HepG2 (cell line): ENCODE data around the gene DQX1. TPM values are rescaled to one million over a fixed set of nuclear protein-coding genes. Genes with fewer than 3 reads are reported as not detected.

Experiments
- ATAC-seq: fragments of 200-7000 bp; cut with Tn5 transposase; 3 replicates; pipeline ENCODE4 v1.9.1; 2020; ENCODE audit warnings: mild to moderate bottlenecking, moderate library complexity
- BruUV-seq: library from RNA; stranded (reverse); fragments of 400-500 nt; replicated peaks from 2 replicates; lab custom pipeline; 2021; lab: Mats Ljungman, UMichigan
- CTCF ChIA-PET: fragments of 300-600 bp; formaldehyde crosslinking; extraction: SDS; loops from one replicate; lab custom pipeline; 2021; ENCODE audit warnings: low total read pairs, inconsistent platforms, low intra/inter-chr PET ratio; lab: Yijun Ruan, JAX
- POLR2A ChIA-PET: fragments of 350-600 bp; sonication (Branson Sonifier 250); formaldehyde crosslinking; loops from one replicate; lab custom pipeline; 2020; ENCODE audit warnings: antibody characterized with exemption, inconsistent platforms; lab: Yijun Ruan, JAX
- DNase-seq: peaks from one replicate; pipeline ENCODE4 v3.0.0-alpha.2; 2015; ENCODE audit warnings: low spot score
- FAIRE-seq: peaks from 3 replicates; lab custom pipeline; 2011; peaks lifted over from hg19 to GRCh38; lab: Jason Lieb, UNC
- H2AFZ ChIP-seq: one replicate; pipeline ENCODE4 v1.6.1; 2011; ENCODE audit warnings: low read length, inconsistent platforms
- H3K27ac ChIP-seq: fragments of 300-600 bp; 3 replicates; pipeline ENCODE4 v1.8.0; 2011; ENCODE audit warnings: mixed run types, mild to moderate bottlenecking, mixed read lengths, low read length, inconsistent platforms; ENCODE audit not compliant: insufficient read depth; ENCODE audit errors: extremely low read length
- H3K27me3 ChIP-seq, 2 experiments: fragments of 200-600 bp in 1 of 2; 2 replicates in 1 of 2; 3 replicates in 1 of 2; pipeline versions ENCODE4 v1.6.0 to v1.8.0; 2011; ENCODE audit warnings: low read length in 2 of 2, mild to moderate bottlenecking in 2 of 2, moderate library complexity in 2 of 2, inconsistent platforms in 1 of 2; ENCODE audit not compliant: insufficient read depth in 2 of 2, control insufficient read depth in 1 of 2
- H3K36me3 ChIP-seq, 2 experiments: fragments of 200-600 bp in 1 of 2; replicated peaks in 1 of 2; 2 replicates in 1 of 2; 3 replicates in 1 of 2; pipeline versions ENCODE4 v1.5.1 to v1.8.0; 2011; ENCODE audit warnings: low read length in 2 of 2, inconsistent platforms in 1 of 2; ENCODE audit not compliant: insufficient read depth in 2 of 2, control insufficient read depth in 1 of 2
- H3K4me1 ChIP-seq: 2 replicates; pipeline ENCODE4 v1.5.1; 2012; ENCODE audit warnings: low read length, inconsistent platforms; ENCODE audit not compliant: insufficient read depth
- H3K4me2 ChIP-seq: 2 replicates; pipeline ENCODE4 v1.6.0; 2011; ENCODE audit warnings: low read depth, low read length, inconsistent platforms
- H3K4me3 ChIP-seq, 3 experiments: fragments of 200-600 bp in 1 of 3; sonication (generic), shearing (Covaris generic) in 1 of 3; replicated peaks in 1 of 3; 2 replicates each; pipeline ENCODE4 v1.5.1; 2011 to 2016; ENCODE audit warnings: low read length in 3 of 3, inconsistent platforms in 2 of 3, low read depth in 2 of 3, mild to moderate bottlenecking in 2 of 3, control low read depth in 1 of 3, mixed read lengths in 1 of 3; ENCODE audit not compliant: insufficient read depth in 1 of 3
- H3K79me2 ChIP-seq: one replicate; pipeline ENCODE4 v1.6.1; 2011; ENCODE audit warnings: low read length, inconsistent platforms; ENCODE audit not compliant: insufficient read depth
- H3K9ac ChIP-seq: 2 replicates; pipeline ENCODE4 v1.6.0; 2011; ENCODE audit warnings: mild to moderate bottlenecking, low read depth, low read length, inconsistent platforms; ENCODE audit not compliant: insufficient read depth
- H3K9me3 ChIP-seq: 2 replicates; pipeline ENCODE4 v1.5.1; 2012; ENCODE audit warnings: mild to moderate bottlenecking, low read length
- H4K20me1 ChIP-seq: 2 replicates; pipeline ENCODE4 v1.6.0; 2011; ENCODE audit warnings: inconsistent platforms, mild to moderate bottlenecking, low read length, moderate library complexity; ENCODE audit not compliant: insufficient read depth
- ARID4A ChIP-seq: sonication (generic); formaldehyde crosslinking; IDR thresholded peaks from 2 replicates; pipeline ENCODE4 v1.5.0; 2020; ENCODE audit warnings: mild to moderate bottlenecking, missing genetic modification reagents, borderline replicate concordance
- KLF9 ChIP-seq: IDR thresholded peaks from 2 replicates; pipeline ENCODE4 v1.6.1; 2016; ENCODE audit warnings: low read depth
- NCOR1 ChIP-seq: fragments of 200-600 bp; sonication (generic); IDR thresholded peaks from 2 replicates; pipeline ENCODE4 v1.7.0; 2017; ENCODE audit warnings: antibody characterized with exemption, low read length, borderline replicate concordance
- NFKB2 ChIP-seq: sonication (generic); formaldehyde crosslinking; IDR thresholded peaks from 2 replicates; pipeline ENCODE4 v1.4.0; 2020; ENCODE audit warnings: missing genetic modification reagents, borderline replicate concordance
- SATB2 ChIP-seq: sonication (generic); formaldehyde crosslinking; IDR thresholded peaks from 2 replicates; pipeline ENCODE4 v1.5.0; 2020; ENCODE audit warnings: missing genetic modification reagents
- SMARCC2 ChIP-seq: fragments of 450-650 bp; IDR thresholded peaks from 2 replicates; pipeline ENCODE4 v1.6.1; 2017; ENCODE audit warnings: antibody characterized with exemption, mild to moderate bottlenecking
- TCF12 ChIP-seq, 2 experiments: fragments of 450-650 bp in 1 of 2; sonication (generic) in 1 of 2; formaldehyde crosslinking in 1 of 2; IDR thresholded peaks; 2 replicates each; pipeline versions ENCODE4 v1.6.1 to v1.8.0; 2017 to 2022; ENCODE audit warnings: antibody characterized with exemption in 1 of 2, mild to moderate bottlenecking in 1 of 2, missing genetic modification reagents in 1 of 2, moderate library complexity in 1 of 2
- ZMYM2 ChIP-seq: sonication (generic); formaldehyde crosslinking; IDR thresholded peaks from 2 replicates; pipeline ENCODE4 v1.8.0; 2022; ENCODE audit warnings: mild to moderate bottlenecking, missing genetic modification reagents
- ZNF782 ChIP-seq: sonication (generic); formaldehyde crosslinking; IDR thresholded peaks from 2 replicates; pipeline ENCODE4 v1.4.0; 2020; ENCODE audit warnings: missing genetic modification reagents, mild to moderate bottlenecking, borderline replicate concordance
- ZNF816 ChIP-seq: sonication (generic); formaldehyde crosslinking; IDR thresholded peaks from 2 replicates; pipeline ENCODE4 v1.8.0; 2022; ENCODE audit warnings: missing genetic modification reagents, mild to moderate bottlenecking, borderline replicate concordance
- WGBS: methylation state at CpG from one replicate; pipeline ENCODE4 v1.1.6; 2017; ENCODE audit warnings: low lambda C conversion rate; 5-methylcytosine and 5-hydroxymethylcytosine counted together
- in situ Hi-C: cut with HindIII; loops from 2 replicates; pipeline ENCODE4 v1.10.0; 2017; ENCODE audit warnings: low pct_unique_long_range_greater_than_20kb; ENCODE audit not compliant: extremely low pct_ligation_motif_present
- intact Hi-C: fragments of 100-400 bp; cut with micrococcal nuclease; formaldehyde crosslinking; loops from one replicate; pipeline ENCODE4 v1.10.0; 2022; ENCODE audit not compliant: unreplicated experiment
- polyA plus RNA-seq, 8 experiments: library from polyadenylated mRNA; depleted of rRNA in 3 of 8; stranded (reverse) in 7 of 8; unstranded in 1 of 8; fragments of >200 nt; fragmentation: Illumina TruSeq in 4 of 8; extraction: Trizol in 4 of 8; gene quantifications; 2 replicates each; pipeline versions ENCODE4 v1.2.1 to v1.2.3, GENCODE V29; 2011 to 2016; ENCODE audit warnings: low read depth in 4 of 8, missing spikeins in 1 of 8, mixed read lengths in 1 of 8; ENCODE audit not compliant: insufficient read depth in 1 of 8
- total RNA-seq, 5 experiments: library from RNA; depleted of rRNA; stranded (reverse); fragments of >200 nt; fragmentation: Illumina TruSeq; extraction: Trizol; gene quantifications; 2 replicates each; pipeline ENCODE4 v1.2.3, GENCODE V29; 2016; ENCODE audit warnings: low read depth in 1 of 5
- TF ChIP-seq, protein P1 (sequence below): sonication (generic); formaldehyde crosslinking; conservative IDR thresholded peaks from 2 replicates; pipeline ENCODE4 v1.4.0; 2020; ENCODE audit warnings: missing genetic modification reagents

Gene DQX1
- total and polyA plus RNA-seq, 2 of the 13 experiments (the other 11 are each of a cell fraction or from before 2014, with no cell fraction given), result 27.6 to 89.8 TPM

- Histone ChIP-seq H3K4me3 (no peak overlapping the region), H3K9ac (no peak overlapping the region), H3K79me2 (no peaks in the 10 kb centered on the region), H3K36me3 (no peaks in the 10 kb centered on the region), H3K27me3 (peaks cover 0 to 55% of the 10 kb centered on the region in 2 experiments; a peak in 4 of 5 replicates), H3K27ac (no peak overlapping the region), H3K4me1 (no peaks in the 10 kb centered on the region), H2AFZ (no peak overlapping the region), H4K20me1 (no peaks in the 10 kb centered on the region), H3K4me2 (no peak overlapping the region), H3K9me3 (no peaks in the 10 kb centered on the region)
- in situ Hi-C loops (no loop called here), intact Hi-C loops (no loop called here)
- 11% methylated on average over 7 of the region's 7 CpGs for WGBS
- POLR2A ChIA-PET, result no interaction called here
- no peak for FAIRE-seq
- no TSS peak for BruUV-seq
- DNase-seq, result no peak
- no peak for TF ChIP-seq SATB2 (CRISPR knock-in tag)
- no peak for TF ChIP-seq ZNF816 (CRISPR knock-in tag)
- TF ChIP-seq, protein P1, sequence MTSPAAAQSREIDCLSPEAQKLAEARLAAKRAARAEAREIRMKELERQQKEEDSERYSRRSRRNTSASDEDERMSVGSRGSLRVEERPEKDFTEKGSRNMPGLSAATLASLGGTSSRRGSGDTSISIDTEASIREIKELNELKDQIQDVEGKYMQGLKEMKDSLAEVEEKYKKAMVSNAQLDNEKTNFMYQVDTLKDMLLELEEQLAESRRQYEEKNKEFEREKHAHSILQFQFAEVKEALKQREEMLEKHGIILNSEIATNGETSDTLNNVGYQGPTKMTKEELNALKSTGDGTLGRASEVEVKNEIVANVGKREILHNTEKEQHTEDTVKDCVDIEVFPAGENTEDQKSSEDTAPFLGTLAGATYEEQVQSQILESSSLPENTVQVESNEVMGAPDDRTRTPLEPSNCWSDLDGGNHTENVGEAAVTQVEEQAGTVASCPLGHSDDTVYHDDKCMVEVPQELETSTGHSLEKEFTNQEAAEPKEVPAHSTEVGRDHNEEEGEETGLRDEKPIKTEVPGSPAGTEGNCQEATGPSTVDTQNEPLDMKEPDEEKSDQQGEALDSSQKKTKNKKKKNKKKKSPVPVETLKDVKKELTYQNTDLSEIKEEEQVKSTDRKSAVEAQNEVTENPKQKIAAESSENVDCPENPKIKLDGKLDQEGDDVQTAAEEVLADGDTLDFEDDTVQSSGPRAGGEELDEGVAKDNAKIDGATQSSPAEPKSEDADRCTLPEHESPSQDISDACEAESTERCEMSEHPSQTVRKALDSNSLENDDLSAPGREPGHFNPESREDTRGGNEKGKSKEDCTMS (CRISPR knock-in tag), result no peak
- no peak for TF ChIP-seq NFKB2 (CRISPR knock-in tag)
- TF ChIP-seq KLF9 (CRISPR knock-in tag), result no peak
- no peak for TF ChIP-seq ZMYM2
- TF ChIP-seq ARID4A, result no peak
- TF ChIP-seq NCOR1, result no peak
- no peak for TF ChIP-seq SMARCC2
- no peak for TF ChIP-seq ZNF782 (CRISPR knock-in tag)
- TF ChIP-seq TCF12 (IDR thresholded peaks at IDR 0.05), result no peak
- no peak for TF ChIP-seq TCF12 (CRISPR knock-in tag; IDR thresholded peaks at IDR 0.05)
- CTCF ChIA-PET, result no interaction called here
- no peak for ATAC-seq
These were observed 40.2 kb upstream of the DQX1 start for GRCh38 chr2:74566076-74566753.
